COLO829 (cell line): ENCODE measurements around the gene VWA8.
"Not testable (repeated sequence)": the region's sequence is repeated elsewhere in the genome, so short reads cannot be mapped to it uniquely, and the experiment has no call there.

Experiments used
- DNase-seq: peaks from one replicate; pipeline ENCODE4 v3.0.0; 2012; ENCODE audit warnings: low spot score

VWA8 gene

DNA sequence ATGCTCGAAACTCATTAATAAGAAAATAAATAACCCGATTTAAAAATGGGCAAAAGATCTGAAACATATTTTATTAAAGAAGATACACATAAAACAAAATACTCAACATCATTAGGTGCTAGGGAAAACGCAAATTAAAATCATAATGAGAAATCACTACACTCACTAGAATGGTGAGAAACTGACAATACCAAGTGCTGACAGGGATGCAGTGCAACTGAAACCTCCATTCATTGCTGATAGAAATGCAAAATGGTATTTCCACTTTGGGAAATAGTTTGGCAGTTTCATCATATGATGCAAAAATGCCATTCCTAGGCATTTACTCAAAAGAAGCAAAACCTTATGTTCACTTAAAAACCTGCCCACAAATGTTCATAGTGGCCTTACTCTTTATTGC is 278.1 kb downstream of the VWA8 start:
- DNase-seq: no peak

DNA sequence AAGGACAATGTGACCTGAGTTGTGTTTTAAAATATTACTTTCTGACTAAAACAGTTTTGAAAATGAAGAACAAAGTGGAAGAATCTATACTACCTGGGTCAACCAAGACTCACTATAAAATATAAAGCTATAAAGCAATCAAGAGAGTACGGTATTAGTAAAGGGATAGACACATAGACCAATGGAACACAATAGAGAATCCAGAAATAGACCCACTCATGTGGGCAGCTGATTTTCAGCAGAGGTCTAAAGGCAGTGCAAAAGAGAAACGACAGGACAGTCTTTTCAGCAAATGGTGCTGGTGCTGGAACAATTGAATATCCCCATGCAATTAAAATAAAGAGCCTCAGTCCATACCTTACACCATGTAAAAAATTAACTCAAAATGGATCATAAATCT is 278.9 kb downstream of the VWA8 start:
- no peak for DNase-seq

DNA sequence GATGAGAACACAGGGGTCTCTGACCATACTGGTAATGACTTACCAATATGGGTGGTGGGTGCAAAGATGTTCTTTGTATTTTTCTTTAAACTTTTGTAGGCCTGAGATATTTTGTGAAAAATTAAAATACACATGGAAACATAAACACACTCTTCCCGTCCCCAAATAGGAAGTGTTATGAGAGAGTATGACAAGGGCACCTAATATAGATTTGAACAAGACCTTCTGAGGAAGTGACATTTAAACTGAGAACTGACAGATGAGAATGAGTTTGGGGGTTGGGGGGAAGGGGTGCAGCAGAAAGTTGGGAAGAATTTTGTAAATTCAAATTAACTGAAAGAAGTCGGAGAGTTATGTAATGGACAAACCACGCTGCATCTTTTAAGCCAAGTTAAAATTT is 279.3 kb downstream of the VWA8 start:
- no peak for DNase-seq

DNA sequence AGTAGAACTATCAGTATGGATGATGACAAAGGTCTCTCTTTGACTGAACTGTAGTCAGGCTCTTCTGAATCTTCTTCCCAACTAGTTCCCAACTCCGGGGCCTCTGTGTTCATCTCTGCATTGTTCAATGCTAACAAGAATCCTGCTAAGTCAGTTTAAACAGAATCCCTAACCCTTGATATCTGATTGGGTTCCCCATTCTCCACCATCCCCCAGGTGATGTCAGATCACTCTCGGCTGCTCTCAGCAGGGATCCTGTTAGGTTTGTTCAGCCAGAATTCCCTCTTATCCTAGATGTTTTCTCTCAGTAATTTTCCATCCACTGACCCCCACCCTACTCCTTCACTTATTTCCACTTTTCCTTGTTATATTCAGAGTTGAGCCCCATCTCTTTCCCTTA is 280.0 kb downstream of the VWA8 start:
- no peak for DNase-seq

DNA sequence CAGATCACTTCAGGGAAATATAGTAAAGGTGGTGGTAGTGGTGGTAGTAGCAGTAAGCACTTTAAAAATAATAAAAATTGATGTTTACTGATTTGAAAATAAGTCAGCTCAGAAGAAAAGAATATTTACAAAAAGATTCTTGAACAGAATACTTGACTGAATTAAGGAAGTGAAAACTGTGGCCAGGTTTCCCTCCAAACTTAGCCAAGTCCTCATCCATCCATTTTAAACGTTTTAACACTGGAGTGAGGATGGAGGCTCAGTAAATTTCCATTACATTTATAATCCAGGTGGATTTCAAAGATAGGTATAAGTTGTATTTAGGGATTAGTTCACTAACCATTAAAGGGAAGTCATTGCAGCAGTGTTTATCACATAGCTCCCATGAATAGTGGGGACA is 282.1 kb downstream of the VWA8 start:
- DNase-seq: no peak

DNA sequence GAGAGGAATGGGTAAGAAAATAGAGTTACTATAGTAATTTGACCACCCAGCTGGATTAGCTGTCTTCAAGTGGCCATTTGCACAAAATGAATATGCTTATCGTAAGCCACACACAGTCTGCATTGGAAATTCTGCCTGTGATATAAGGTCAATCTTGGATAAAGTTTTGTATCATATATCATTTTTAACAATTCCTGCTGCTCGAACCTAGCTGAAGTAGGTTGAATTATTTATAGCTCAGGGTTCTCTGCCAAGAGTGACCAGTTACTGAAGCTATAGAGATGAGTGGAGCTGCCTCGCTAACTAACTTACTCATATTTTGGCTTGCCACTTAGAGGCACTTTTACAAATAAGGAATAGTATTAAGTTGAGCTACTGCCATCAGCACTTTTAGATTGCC is 282.7 kb downstream of the VWA8 start:
- no peak for DNase-seq

DNA sequence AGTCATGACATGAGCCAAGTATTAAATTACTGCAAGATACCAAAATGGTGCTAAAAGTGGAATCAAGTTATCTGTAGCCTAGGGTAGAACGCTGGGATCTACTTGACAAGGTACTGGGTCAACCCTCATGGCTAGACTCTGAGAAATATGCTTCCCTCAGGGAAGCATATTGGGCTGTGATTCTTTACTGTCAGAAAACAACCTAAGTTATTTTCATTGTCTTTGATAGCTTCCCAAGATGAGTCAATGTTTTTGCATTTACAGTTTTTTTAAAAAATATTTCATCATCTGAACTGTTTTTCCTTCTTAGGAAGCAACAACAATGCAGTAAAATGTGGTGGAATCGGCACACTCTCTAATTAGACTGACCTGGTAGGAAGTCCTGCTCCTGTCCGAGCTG is 285.6 kb downstream of the VWA8 start:
- no peak for DNase-seq

DNA sequence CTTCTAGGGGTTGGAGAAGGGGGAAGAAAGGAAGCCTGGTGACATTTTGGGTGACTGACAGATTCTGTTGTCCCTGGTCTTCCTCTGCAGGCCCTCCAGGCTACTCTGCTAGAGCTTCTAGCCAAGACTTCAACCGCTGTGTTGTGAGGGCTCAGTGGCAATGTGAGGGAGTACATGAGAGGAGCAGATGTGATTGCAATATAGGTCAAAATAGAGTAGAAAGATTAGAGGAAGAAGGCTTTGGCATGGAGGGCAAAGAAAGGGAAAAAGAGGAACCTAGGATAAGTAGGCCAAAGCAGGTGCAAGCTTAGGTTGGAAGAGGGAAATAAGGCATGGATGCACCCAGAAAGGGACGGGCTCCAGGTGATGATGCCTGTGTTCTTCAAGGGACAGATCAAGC is 286.7 kb downstream of the VWA8 start:
- DNase-seq: no peak

DNA sequence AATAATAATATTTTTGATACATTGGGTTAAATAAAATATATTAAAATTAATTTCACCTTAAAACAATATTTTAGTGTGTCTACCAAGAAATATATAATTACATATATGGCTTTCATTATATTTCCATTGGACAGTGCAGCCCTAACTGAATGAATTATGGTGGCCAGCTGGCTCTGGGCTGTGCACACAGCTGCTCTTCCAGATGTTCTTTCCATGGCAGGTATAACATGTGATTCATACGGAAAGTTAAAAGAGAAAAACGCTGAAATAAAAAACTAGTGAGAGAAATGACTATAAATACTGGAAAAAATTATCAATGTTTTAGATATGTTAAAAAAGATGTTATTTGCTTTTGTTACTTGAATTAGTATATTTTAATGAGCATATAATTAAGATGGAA is 287.3 kb downstream of the VWA8 start:
- DNase-seq: no peak

DNA sequence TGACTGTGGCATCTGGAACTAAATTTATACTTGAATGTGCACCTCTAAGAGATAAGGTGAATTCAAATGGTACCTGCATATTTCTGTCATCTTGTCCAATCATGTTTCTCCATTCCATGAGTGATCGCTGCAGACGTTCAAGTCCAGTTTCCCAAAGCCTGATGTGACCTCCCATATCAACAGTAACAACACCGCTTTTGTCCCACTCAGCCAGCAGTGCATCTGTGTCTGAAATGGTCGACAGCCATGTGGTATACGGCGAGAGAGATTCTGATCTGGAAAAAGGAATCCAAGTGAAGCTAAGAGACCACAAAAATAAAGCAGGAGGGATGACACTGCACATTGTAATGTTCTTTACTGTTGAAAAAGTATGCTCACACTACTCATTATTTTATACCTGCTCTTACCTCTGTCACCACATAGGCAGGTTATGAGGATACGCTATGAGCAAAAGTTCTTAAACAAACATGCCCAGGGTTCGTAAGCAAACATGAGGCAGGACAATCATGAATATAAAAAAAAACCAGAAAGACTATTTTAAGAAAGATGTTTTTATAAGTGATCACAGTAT is 290.0 kb downstream of the VWA8 start:
- DNase-seq: no peak

DNA sequence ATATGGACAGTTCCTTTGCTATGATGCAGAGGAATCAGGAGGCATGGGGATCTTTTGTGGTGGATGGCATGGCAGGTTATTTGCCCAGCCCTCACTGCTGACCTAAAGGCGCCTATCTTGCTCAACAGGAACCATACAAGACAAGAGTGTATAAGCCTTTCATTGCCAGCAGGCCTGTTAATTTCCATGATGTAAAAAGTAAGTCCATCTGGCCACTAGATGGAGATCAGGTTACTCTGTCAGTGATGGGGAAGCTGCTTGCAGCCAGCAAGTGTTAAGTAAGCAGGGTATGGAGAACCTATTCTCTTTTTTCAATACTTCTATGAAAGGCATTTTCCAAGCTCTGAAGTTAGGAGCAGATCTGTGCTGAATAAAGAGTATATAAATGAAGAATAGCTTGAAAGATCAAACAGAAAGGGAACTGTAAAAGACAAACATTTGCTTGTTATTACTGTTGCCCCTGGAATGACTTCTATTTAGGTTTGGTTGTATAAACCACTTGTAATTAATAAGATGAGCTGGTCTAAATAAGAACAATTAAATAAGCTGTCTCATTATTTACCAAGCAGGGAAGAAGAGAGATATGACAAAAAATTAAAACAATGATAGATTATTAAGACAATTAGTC is 292.7 kb downstream of the VWA8 start:
- DNase-seq: peak; percentile 68

DNA sequence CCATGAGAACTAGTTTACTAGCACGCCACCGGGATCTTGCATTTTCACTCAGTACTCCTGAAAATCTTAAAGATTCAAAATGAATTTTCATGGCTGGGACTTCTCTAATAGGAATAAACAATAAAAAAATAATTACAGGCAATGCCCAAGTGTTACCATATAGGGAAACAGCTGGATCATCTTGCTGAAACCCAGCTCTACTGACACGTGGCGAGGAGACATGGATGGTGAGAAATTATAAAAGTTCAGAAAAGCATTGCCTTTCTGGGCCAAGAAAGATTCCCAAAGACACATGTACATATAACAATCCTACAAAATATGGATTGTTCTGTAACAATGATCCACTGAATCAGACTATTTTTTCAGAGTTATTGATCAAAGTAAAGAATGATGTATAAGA is 294.3 kb downstream of the VWA8 start:
- no peak for DNase-seq

DNA sequence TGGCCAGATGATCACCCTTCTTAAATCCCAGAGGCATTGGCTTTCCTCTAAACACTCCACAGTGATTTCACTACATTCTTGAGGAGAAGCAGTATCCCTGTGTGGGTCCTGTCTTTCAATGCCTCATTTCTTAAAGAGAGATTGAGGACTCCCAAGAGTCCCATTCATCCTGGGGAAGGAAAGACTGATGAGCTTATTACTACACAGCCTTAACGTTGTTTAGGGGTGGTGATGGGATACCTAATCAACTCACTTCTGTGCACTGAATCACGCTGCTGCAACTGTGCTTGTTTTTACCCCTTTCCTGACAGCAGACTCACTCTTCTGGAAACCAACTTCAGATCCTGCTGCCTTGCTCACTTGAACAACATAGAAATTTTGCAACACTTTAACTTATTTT is 300.5 kb downstream of the VWA8 start:
- DNase-seq: no peak

DNA sequence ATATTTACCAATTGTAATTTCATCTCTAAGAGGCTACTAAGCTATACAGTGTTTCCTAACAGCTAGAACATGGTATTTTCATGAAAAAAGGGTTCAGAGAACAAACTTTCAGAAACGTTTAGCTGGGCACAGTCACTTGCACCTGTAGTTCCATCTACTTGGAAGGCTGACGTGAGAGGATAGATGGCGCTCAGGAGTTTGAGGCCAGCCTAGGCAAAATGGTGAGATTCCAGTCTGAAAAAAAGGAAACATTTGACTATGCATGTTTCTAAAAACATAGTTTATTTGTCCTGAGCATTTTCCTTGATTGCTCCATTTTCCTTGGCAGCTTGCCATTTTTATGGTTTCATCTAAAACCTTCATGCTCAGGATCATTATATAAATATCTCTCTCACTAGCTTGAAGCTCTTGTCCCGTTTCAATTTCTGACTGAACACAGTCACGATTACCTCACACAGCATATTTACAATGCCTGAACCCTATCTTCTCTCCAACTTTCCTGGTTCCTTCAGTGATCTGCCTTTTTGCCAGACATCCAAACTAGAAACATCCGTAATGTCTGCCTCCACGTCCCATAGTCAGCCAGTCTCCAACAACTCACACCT is 302.8 kb downstream of the VWA8 start:
- no peak for DNase-seq

DNA sequence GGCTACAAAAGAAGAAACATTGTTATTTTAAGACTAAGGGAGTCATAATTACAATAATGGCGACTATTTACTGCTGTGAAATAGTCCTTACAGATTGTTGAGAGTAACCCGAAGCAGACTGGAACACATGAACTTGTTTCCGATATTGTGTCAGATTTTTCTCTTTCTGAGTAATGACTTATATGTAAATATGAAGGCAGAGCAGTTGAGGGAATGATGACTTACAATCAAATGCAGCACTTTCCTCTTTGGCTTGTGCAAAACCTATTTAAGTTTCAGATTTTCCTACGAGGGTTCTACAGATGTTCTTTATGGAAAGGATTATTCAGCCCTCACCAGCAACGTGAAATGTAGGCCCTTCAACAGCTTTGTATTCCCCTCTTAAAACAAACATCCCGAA is 304.9 kb downstream of the VWA8 start:
- DNase-seq: no peak

DNA sequence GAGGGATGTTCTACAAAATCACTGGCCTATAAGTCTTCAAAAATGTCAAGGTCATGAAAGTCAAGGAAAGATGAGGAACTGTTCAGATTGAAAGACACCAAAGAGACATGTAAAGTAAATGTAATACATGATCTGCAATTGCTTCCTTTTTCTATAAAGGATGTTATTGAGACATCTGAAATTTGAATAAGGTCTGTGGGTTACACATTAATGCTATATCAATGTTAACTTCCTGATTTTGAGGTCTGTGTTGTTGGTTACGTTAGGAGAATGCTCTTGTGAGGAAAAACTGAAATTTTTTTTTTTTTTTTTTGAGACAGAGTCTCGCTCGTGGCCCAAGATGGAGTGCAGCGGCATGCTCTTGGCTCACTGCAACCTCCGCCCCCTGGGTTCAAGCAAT is 306.1 kb downstream of the VWA8 start:
- no peak for DNase-seq

DNA sequence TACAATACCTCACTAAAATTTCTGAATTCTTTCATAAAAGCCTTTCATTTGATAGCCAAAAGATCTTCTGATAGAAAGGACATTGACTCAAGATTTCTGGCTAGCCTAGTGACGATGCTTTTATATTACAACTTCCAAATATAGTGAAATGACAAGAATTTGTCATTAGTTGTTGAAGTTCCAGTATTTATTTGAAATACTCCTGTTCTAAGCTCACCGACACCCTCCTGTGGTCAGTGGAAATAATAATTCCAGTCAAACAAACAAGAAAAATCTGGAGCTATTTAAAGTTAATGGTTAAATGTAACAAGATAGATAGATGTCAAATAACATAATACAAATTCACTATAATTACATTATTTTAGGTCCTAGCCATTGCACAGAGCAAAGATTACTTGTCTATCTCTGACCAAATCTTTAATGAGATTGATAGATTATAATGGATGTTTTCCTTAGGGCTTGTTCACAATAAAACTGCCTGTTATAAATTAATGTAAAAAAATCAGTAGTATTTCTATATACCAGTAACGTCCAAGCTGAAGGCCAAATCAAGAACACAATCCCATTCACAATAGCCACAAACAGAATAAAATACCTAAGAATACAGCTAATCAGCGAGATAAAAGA is 308.1 kb downstream of the VWA8 start:
- DNase-seq: peak; percentile 63

DNA sequence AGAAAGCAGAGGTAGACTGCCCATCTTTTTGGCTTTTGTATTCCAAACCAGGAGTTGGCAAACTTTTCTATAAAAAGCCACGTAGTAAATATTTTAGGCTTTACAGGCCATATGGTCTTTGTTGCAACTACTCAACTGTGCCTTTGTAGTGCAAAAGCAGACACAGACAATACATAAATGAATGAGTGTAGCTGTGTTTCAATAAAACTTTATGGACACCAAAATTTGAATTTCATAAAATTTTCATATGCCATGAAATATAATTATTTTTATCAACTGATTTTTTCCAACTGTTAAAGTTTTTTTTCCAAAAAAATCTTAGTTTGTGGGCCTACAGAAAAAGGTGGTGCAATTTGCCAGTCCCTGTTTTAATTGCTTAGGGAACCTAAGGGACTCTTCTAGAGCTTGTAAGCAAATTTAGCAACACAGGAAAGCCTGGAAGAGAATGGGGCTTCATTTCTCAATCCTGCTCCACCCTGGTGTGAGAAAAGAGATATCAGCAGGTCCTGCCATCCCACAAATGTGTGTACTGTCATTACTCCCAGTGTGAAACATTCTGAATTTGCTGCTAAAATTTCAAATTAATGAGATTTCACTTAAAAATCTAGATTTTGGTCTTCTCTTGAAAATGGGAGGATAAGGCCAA is 309.4 kb downstream of the VWA8 start:
- no peak for DNase-seq

DNA sequence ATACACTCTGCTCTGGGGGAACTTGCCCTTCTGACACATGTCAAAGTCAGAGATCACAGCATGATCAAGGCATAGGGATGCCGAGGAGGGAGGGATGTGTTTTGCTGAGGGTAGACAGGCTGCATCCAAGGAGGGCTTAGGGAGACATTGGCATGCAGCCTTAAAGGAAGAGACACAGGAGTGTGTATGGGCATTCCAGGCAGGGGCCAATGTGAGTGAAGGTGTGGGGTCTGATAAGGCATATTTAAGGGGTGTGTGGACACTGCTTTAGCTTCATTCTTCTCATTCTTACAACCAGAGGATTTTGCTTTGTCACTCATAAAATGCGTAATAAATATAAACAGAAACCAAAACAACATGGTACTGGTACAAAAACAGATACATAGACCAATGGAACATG is 310.2 kb downstream of the VWA8 start:
- DNase-seq: no peak

DNA sequence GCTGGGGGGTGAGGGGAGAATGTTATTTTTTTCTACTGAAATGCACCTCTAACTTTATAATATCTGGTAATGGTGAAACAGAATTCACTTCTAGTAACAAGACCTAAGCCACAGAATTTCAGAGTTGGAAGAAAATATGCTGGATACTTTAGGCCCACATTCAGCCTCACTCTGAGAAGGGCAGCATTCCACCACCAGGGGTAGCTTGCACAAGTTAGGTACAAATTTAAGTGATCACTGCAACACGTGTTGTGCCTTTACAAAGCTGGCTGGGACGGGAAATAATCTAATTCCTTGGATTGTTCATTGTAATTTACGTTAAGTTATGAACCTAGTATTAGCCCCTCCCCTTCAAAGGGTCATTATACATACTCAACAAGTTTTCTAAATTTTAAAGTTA is 311.2 kb downstream of the VWA8 start:
- DNase-seq: no peak

DNA sequence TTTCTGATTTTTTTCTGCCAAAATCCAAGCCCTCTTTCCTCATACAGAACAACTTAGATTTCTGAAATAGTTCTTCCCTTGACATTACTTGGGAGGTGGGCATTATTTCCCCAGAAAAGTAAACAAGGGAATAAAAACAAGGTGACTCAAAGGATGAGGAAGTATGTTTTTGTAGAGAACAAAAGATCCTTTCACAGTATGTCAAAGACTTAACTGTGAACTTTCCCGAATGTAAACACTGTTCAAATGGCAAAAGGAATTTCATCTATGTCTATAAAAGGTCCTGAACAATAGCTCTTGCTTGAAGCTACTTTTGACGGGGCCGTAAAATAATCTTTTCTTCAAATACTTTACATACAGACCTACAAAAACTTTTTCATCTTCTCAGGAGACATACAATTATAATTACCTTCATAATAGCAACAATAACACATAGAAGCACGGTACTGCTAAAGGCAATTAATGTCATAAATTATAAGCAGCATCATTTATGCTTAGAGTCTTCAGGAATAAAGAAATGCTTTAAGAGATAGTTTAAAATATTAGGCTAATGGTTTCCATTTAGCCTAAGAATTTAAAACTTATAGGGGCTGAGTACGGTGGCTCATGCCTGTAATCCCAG is 312.5 kb downstream of the VWA8 start:
- peak; percentile 70 for DNase-seq

DNA sequence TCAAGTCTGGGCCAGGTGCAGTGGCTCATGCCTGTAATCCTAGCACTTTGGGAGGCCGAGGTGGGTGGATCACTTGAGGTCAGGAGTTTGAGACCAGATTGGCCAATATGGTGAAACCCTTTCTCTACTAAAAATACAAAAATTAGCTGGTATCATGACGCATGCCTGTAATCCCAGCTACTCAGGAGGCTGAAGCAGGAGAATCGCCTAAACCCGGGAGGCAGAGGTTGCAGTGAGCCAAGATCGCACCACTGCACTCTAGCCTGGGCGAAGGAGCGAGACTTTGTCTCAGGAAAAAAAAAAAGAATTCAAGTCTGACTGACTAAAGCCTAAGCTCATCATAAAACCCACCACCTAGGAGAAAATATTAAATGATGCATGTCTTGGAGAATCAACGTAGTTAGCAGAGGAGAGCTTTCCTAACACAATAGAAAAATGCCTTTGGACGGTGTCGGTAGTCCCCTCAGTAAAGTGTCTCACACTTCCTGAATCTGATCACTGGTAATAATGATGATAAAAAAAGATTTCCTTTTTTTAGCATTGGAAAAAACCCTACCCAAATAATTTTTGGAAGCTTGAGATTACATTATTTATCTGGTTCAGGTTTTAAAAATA is 313.1 kb downstream of the VWA8 start:
- DNase-seq: not testable (repeated sequence)
